ENCODE data around the gene GPATCH1.
A peak's percentile ranks its signal among the peaks of the same experiment; 100 is the strongest.

Gene GPATCH1

DNA sequence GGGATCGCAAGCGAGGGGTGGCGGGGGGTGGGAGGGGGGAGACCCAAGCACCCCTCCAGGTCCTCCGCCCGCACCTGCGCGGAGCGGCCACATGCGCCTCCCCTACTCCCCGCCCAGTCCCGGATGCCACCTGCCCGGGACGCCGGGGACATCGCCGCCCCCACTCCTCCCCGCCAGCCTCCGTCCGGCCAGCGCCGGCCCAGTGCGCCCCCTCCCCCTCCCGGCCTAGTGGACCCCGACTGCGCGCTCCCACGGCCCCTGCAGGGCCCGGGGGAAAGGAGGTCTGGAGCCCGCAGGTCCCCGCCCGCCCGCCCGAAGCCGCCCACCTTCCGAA, 16.6 kb upstream of the GPATCH1 start:
- peaks cover 0 to 4% of the 10 kb centered on the region in 2 experiments; a peak in 1 of 3 replicates for H3K36me3 ChIP-seq (ENCODE audit: control insufficient read depth in 2 of 2, insufficient read depth in 1 of 2, low read length in 2 of 2)
- ChIA-PET POLR2A (interaction anchor here (0.6 to 2.6 kb wide), 5 partner anchors 9 to 41 kb away, joined by 7 to 26 read pairs (median 8); no protein-coding TSS in a partner anchor), CTCF (interaction anchor here (1.4 kb wide), 1 partner anchor 9 kb away, joined by 3 read pairs; no protein-coding TSS in a partner anchor)
- H3K9me3 ChIP-seq (ENCODE audit: control insufficient read depth, insufficient read depth, low read depth, low read length) = no peaks in the 10 kb centered on the region
- peaks cover 16% of the 10 kb centered on the region for H3K4me1 ChIP-seq (ENCODE audit: control insufficient read depth, insufficient read depth, low read length)
- H3K4me3 ChIP-seq (ENCODE audit: low read depth, low read length) = peak overlapping the region; percentile 45
- TF ChIP-seq ZNF10 (tag by site-specific recombination; IDR thresholded peaks at IDR 0.05) (no peak), ZNF623 (tag by site-specific recombination; IDR thresholded peaks at IDR 0.05) (no peak), GLIS2 (tag by site-specific recombination; IDR thresholded peaks at IDR 0.05) (peak; percentile 39), ZNF654 (tag by site-specific recombination; IDR thresholded peaks at IDR 0.05; ENCODE audit: low read depth) (no peak), ZNF529 (tag by site-specific recombination; IDR thresholded peaks at IDR 0.05; ENCODE audit: insufficient replicate concordance) (no peak), ZEB2 (tag by site-specific recombination; IDR thresholded peaks at IDR 0.05) (no peak), KLF16 (tag by site-specific recombination; IDR thresholded peaks at IDR 0.05) (peak; percentile 0; the same call in 1 of the 2 replicates), ZNF341 (tag by site-specific recombination; IDR thresholded peaks at IDR 0.05; ENCODE audit: low read depth) (peak; percentile 7; the same call in 1 of the 2 replicates)
- TF ChIP-seq, protein P1, sequence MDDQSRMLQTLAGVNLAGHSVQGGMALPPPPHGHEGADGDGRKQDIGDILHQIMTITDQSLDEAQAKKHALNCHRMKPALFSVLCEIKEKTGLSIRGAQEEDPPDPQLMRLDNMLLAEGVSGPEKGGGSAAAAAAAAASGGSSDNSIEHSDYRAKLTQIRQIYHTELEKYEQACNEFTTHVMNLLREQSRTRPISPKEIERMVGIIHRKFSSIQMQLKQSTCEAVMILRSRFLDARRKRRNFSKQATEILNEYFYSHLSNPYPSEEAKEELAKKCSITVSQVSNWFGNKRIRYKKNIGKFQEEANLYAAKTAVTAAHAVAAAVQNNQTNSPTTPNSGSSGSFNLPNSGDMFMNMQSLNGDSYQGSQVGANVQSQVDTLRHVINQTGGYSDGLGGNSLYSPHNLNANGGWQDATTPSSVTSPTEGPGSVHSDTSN (CRISPR knock-in tag; IDR thresholded peaks at IDR 0.05) = no peak
- TF ChIP-seq, protein P2, sequence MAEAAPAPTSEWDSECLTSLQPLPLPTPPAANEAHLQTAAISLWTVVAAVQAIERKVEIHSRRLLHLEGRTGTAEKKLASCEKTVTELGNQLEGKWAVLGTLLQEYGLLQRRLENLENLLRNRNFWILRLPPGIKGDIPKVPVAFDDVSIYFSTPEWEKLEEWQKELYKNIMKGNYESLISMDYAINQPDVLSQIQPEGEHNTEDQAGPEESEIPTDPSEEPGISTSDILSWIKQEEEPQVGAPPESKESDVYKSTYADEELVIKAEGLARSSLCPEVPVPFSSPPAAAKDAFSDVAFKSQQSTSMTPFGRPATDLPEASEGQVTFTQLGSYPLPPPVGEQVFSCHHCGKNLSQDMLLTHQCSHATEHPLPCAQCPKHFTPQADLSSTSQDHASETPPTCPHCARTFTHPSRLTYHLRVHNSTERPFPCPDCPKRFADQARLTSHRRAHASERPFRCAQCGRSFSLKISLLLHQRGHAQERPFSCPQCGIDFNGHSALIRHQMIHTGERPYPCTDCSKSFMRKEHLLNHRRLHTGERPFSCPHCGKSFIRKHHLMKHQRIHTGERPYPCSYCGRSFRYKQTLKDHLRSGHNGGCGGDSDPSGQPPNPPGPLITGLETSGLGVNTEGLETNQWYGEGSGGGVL (tag by site-specific recombination; IDR thresholded peaks at IDR 0.05) = peak; percentile 91
- TF ChIP-seq, protein P3, sequence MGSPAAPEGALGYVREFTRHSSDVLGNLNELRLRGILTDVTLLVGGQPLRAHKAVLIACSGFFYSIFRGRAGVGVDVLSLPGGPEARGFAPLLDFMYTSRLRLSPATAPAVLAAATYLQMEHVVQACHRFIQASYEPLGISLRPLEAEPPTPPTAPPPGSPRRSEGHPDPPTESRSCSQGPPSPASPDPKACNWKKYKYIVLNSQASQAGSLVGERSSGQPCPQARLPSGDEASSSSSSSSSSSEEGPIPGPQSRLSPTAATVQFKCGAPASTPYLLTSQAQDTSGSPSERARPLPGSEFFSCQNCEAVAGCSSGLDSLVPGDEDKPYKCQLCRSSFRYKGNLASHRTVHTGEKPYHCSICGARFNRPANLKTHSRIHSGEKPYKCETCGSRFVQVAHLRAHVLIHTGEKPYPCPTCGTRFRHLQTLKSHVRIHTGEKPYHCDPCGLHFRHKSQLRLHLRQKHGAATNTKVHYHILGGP (tag by site-specific recombination; IDR thresholded peaks at IDR 0.05) = no peak
- TF ChIP-seq, protein P4, sequence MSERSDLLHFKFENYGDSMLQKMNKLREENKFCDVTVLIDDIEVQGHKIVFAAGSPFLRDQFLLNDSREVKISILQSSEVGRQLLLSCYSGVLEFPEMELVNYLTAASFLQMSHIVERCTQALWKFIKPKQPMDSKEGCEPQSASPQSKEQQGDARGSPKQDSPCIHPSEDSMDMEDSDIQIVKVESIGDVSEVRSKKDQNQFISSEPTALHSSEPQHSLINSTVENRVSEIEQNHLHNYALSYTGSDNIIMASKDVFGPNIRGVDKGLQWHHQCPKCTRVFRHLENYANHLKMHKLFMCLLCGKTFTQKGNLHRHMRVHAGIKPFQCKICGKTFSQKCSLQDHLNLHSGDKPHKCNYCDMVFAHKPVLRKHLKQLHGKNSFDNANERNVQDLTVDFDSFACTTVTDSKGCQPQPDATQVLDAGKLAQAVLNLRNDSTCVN (tag by site-specific recombination; optimal IDR thresholded peaks at IDR 0.05) = peak; percentile 14
- TF ChIP-seq, protein P5, sequence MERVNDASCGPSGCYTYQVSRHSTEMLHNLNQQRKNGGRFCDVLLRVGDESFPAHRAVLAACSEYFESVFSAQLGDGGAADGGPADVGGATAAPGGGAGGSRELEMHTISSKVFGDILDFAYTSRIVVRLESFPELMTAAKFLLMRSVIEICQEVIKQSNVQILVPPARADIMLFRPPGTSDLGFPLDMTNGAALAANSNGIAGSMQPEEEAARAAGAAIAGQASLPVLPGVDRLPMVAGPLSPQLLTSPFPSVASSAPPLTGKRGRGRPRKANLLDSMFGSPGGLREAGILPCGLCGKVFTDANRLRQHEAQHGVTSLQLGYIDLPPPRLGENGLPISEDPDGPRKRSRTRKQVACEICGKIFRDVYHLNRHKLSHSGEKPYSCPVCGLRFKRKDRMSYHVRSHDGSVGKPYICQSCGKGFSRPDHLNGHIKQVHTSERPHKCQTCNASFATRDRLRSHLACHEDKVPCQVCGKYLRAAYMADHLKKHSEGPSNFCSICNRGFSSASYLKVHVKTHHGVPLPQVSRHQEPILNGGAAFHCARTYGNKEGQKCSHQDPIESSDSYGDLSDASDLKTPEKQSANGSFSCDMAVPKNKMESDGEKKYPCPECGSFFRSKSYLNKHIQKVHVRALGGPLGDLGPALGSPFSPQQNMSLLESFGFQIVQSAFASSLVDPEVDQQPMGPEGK (tag by site-specific recombination; IDR thresholded peaks at IDR 0.05) = peak; percentile 61
- H3K27ac ChIP-seq (ENCODE audit: extremely low read depth, low read depth, low read length) = peak overlapping the region; percentile 70; the same call in 1 of the 2 replicates

DNA sequence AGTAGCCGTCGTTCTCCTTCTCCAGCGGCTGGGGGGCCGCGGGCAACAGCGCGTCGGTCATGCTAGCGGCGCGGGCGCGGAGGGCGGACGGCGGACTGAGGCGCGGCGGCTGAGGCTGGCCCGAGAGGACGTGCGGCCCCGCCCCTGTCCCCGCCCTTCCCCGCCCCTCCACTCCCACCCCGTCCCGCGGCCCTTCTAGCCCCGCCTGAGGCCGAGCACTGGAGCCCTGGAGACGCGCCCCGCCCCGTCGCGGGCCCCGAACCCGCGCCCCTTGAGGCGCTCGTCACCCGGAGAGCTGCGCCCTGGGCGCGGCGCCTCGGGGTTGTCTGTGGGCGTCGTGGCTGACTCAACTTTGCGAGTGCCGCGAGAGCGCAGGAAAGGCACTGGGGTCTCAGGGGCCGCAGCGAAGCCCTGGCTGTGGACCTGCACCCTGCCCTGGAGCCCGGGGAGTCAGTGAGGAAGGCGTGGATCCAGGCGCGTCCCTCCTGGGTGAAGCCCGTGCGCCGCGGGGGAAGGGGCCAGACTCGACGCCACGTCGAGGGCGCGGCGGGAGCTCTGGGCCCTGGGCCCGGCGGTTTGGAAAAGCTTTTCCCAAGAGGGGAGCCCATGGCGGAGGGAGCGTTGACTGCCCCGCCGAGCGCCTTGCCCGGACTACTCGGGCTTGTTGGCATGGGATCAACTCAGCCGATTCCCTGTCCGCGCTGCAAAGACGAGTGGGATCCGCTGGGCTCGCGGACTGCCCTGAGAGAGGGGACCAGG, 16.0 kb upstream of the GPATCH1 start, which contains the start of gene RHPN2:
Gene RHPN2, minus strand, starts transcription at position 97 of the 759 bp plus-strand sequence. Its CDS starts 36 bp downstream, at position 61.
- Histone ChIP-seq H3K4me1 (ENCODE audit: control insufficient read depth, insufficient read depth, low read length) (peaks cover 21% of the 10 kb centered on the region), H3K4me3 (ENCODE audit: low read depth, low read length) (peak within 1 kb of the TSS; percentile 45), H3K36me3 (ENCODE audit: control insufficient read depth in 2 of 2, insufficient read depth in 1 of 2, low read length in 2 of 2) (peaks cover 0 to 4% of the 10 kb centered on the region in 2 experiments; a peak in 1 of 3 replicates), H3K27ac (ENCODE audit: extremely low read depth, low read depth, low read length) (peak within 1 kb of the TSS; percentile 75; the same call in 1 of the 2 replicates), H3K9me3 (ENCODE audit: control insufficient read depth, insufficient read depth, low read depth, low read length) (no peaks in the 10 kb centered on the region)
- ChIA-PET POLR2A (interaction anchor here (0.6 to 2.4 kb wide), 6 partner anchors 9 to 112 kb away, joined by 3 to 10 read pairs (median 4); no protein-coding TSS in a partner anchor), CTCF (interaction anchor here (0.6 to 0.9 kb wide), 4 partner anchors 60 to 1293 kb away, joined by 3 read pairs; no protein-coding TSS in a partner anchor)
- TF ChIP-seq ZBTB20 (tag by site-specific recombination; IDR thresholded peaks at IDR 0.05) (peak; percentile 86), ZNF354C (tag by site-specific recombination; IDR thresholded peaks at IDR 0.05; ENCODE audit: borderline replicate concordance, low read depth) (no peak), ZNF623 (tag by site-specific recombination; IDR thresholded peaks at IDR 0.05) (no peak), KLF8 (tag by site-specific recombination; IDR thresholded peaks at IDR 0.05) (peak; percentile 81; the same call in 1 of the 2 replicates), ZBTB48 (tag by site-specific recombination; IDR thresholded peaks at IDR 0.05) (peak; percentile 84), ZNF433 (tag by site-specific recombination; IDR thresholded peaks at IDR 0.05; ENCODE audit: low read depth) (no peak), ZNF184 (tag by site-specific recombination; IDR thresholded peaks at IDR 0.05) (no peak), SP3 (tag by site-specific recombination; IDR thresholded peaks at IDR 0.05) (peak; percentile 81)
- TF ChIP-seq, protein P2 (tag by site-specific recombination; IDR thresholded peaks at IDR 0.05) = peak; percentile 19
- TF ChIP-seq, protein P6, sequence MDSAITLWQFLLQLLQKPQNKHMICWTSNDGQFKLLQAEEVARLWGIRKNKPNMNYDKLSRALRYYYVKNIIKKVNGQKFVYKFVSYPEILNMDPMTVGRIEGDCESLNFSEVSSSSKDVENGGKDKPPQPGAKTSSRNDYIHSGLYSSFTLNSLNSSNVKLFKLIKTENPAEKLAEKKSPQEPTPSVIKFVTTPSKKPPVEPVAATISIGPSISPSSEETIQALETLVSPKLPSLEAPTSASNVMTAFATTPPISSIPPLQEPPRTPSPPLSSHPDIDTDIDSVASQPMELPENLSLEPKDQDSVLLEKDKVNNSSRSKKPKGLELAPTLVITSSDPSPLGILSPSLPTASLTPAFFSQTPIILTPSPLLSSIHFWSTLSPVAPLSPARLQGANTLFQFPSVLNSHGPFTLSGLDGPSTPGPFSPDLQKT (IDR thresholded peaks at IDR 0.05; ENCODE audit: borderline replicate concordance, low read depth, low read length) = no peak
